Measurements from ENCODE around the gene HJURP. TPM values are rescaled to one million over a fixed set of nuclear protein-coding genes. Genes with fewer than 3 reads are reported as not detected.

HJURP gene
- total RNA-seq, 1 donor from 2014 or later: 9.4 TPM

- no peak for ATAC-seq
Observed at GRCh38 chr2:233830111-233830802, 24.1 kb downstream of the HJURP start.

DNA sequence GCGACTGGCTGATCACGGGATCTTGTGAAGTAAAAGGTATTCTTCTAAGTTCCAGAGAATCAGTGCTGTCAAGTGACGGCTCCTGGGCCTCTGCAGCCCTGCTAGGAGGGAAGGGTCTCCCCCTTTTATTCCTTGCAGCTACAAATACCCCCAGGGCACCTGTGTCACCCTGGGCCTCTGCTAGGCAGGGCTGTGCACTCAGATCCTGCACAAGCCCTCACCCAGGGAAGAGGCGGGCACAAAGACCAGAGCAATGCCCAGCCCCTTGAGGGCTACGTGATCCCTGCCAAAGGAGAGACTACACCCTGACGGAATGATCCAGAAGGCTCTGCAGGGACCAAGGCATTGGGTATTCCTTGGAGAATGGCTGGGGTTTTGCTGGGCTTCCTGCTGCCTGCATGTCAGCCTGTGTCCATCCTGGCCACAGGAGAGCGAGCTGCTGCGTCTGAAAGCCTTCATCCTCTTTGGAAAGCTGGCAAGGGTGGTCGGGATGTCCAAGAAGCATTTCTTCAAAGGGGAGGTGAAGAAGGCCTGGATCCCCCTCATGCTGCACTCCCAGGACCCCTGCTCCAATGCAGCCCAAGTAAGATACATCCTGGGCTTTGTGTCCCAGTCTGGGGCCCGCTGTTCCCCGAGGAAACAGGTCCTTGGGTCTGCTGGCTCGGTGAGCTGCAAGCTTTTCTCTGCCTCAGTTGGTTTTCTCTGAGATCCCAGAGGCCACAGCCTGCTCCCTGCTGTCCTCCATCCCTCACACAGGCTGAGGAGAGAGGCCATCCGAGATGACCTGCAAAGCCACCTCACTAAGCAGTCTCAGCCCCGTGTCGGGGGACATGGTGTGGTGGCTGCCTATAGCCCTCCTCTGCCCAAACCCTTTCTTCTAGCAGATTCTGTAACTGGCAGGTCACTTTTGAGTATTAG, 24.9 kb downstream of the HJURP start:
- peak; percentile 18 for ATAC-seq

DNA sequence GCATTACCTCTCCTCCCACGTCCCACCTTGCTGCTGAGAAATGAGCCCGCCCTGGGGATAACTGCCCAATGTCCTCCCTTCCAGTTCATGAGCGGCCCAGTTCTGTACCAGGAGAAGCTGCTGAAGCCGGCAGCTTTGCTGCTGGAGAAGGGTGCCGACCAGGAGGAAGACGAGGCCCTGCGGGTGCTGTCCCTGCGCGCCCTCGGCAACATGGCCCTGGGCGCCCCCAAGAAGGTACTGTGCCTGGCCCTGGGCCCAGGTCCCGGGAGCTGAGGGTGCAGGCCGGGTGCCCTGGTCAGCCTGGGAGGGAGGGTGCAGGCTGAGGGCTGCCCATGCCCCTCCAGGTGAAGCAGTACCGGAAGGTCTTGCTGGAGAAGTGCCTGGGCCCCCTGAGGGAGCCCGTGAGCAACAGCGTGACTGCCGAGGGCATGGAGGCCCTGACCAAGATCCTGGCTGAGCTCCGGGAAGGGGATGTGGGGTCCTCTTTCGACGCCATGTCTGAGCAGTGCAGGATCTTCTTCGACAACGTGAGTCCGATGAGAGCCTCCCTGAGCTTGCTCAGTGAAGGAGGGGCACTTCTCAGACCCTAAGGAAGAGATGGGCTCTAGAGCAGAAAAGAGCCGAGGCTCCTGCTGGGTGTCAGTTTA, 25.7 kb downstream of the HJURP start:
- peak; percentile 38 for ATAC-seq

DNA sequence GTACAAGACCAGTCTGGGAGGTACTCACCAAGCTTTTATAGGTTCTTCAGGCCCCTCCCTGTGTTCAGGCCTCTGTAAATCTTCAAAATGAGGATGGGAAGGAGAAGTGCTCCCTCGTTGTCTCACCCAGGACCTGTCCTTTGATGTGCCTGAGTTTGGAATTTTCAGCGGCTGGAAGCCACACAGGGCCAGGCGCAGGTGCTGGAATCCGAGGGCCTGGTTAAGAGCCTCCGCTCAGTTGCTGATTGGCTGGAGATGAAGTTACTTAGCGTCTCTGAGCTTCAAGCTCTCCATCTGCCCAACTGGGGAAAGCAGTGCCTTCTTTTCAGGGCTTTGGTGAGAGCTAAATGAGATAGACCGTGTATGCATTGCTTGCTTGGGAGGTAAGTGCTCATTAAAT, 30.0 kb downstream of the HJURP start:
- ATAC-seq: no peak

- no peak for ATAC-seq
Observed at GRCh38 chr2:233823731-233824121, 30.6 kb downstream of the HJURP start.

DNA sequence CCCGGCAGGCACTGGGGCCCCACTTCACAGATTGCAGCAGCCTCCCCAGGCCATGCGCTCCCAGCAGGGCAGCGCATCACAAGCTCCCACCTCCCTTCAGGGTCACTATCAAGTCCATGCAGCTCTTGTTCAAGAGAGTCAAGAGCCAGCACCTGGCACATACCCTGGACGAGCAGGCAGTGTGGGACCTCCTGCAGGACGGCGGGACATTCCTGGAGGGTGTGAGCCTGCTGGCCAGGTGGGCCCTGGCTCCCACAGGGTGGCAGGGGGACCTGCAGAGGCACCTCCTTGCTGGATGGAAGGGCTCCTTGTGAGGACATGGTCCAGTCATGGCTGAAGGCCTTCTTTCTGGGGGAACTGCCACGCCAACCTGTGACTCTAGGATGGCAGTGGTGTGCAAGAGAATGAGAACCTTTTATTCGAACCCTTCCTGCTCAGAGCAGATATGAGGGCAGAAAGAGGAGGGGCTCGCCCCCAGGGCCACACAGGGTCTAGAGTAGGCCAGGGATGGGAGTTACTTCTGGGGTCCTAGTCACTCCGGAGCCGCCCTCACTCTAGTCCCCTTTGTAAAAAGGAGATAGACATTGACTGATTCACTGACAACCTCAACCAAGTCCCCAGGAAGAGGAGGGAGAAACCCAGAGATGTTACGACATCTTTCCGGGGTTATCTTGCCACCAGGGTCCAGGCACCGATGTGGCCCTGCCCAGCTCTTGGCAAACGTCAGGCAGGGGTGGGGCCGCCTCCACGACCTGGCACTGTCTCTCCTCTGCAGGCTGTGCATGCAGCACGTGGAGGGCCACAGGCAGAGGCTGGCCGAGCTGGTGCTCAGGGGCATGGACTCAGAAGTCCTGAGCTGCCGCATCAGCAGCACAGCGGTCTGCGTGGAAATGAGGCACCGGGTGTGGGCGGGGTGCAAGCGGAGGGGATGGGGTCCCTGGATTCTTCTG, 31.3 kb downstream of the HJURP start:
- ATAC-seq: peak; percentile 41

GRCh38 chr2:233822101-233822771, 32.1 kb downstream of the HJURP start:
- no peak for ATAC-seq

DNA sequence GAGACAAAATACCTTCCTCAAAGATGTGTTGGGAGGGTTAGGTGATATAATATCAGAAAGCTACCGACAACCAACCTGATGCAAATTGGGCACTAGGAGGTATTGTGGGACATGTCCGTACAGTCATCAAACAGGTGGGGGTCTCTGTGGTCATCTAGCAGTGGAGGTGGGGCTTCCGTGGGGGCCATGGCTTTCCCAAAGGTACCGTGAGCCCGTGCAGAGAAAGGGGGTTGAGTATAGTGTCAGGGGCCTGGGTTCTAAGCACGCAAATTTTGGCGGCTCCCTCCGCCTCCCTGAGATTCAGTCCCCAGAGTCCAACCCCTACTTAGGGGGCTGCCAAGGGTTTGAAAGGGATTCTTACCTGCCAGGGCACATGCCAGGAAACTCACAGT, 32.6 kb downstream of the HJURP start:
- ATAC-seq: no peak

DNA sequence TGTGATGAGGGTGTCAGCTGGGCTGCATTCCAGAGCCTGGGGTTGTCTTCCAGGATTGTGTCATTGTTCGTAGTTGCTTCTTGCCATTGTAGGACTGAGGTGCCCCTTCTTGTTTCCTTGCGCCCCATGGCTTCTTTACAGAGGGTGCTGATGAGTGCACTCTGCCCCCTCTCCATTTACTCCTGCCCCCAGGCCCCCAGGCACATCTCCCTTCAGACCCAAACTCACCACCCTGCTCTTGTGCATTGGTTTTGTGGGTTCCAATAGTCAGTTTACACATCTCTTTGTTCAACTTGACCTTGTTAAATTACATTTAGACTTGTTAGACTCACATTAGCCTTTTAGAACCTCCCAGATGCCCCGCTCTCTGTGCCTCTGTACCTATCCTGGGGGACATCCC, 33.1 kb downstream of the HJURP start:
- ATAC-seq: no peak

DNA sequence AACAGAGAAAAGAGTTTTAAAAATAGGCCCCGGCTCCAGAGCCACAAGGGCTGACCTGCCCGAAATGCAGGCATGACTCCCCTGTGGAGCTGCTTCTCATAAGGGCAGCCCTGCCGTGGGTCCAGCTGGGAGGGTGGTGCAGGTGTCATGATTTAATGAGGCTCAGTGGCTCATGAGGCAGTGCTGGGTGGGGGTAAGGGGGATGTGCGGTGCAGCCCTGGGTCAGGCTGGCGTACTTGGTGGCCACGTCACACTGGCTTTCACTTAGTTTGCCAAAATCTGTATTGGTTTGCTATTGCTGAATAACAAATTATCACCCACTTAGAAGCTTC, 33.6 kb downstream of the HJURP start:
- no peak for ATAC-seq

GRCh38 chr2:233819884-233820773, 34.2 kb downstream of the HJURP start:
- no peak for ATAC-seq

DNA sequence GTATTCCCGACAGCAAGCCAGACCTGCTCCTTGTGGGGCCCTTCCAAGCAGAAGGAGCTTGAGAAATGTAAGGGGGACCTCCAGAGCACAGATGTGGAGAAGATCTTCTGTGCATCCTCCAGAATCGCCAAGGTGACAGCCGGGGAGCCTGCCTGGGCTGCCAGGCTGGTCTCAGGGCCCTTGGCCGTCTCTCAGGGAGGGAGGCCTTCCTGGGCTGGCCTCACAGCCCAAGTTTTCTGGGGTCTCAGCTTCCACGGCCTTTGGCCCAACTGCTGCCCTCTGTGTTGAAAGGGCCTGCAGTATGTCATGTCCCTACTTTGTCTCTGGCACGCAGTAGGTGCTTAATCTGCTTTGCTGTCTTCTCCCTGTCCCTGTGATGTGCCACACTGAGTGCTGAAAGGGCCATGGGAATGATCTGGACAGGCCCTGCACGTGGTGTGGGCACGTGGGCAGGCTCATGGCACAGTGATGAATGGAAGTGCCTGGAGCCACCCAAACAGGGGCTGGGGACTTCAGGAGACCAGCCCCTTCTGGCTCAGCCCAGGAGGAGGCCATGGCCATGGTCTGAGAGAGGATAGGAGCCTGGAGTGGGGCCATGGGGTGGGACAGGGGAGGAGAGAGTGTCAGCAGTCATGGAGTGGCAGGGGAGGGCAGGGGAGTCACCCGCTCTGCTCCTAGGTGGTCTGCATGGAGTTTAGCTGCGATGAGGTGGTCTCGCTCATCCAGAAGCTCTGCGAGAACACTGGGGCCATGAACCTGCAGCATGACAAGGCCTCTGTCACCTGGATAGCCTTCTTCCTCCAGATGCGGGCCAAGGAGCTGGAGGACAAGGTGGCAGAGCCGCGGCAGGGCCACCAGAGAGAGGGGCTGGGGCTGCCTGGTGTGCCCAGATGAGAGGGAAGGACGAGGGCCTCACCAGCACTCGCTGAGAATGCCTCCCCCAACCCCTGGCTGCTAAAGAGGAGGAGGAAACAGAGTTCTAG, 35.4 kb downstream of the HJURP start:
- no peak for ATAC-seq

GRCh38 chr2:233817995-233818638, 36.2 kb downstream of the HJURP start:
- no peak for ATAC-seq

- ATAC-seq: no peak
Observed at GRCh38 chr2:233817361-233817911, 36.9 kb downstream of the HJURP start.

DNA sequence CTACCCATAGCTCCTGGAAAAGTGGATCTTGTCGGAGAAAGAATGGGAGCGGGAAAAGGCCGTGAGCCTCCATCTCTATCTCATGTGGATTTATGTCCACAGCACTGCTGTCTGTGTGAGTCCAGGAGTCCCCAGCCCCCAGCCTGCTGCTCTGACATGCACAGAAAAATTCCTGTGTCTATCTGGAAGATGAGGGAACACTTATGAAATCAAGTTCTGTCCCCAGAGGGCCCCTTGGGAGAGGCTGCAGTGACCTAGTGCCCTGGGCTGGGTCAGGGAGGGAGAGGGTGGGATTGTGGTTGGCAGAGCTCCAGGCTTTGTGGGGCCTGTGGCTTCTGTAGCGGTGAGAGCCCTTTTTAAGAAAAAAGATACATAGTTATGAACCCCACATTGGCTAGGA, 37.6 kb downstream of the HJURP start:
- no peak for ATAC-seq

DNA sequence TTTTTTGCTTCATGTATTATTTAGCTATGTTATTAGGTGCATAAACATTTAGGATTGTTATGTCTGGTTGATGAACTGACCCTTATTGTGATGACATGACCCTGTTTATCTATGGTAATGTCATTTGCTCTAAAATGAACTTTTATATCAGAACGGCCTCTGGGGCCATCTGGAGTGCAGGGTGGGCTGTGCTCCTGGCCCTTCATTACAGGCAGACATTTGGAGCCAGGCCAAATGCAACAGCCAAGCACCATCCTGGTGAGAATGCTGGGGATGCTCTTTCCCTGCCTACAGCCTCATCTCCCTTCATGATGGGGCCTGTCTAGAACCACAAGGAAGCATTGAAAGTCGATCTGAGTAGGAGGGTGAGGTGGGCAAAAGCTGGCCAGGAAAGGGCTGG, 38.0 kb downstream of the HJURP start:
- ATAC-seq: no peak

DNA sequence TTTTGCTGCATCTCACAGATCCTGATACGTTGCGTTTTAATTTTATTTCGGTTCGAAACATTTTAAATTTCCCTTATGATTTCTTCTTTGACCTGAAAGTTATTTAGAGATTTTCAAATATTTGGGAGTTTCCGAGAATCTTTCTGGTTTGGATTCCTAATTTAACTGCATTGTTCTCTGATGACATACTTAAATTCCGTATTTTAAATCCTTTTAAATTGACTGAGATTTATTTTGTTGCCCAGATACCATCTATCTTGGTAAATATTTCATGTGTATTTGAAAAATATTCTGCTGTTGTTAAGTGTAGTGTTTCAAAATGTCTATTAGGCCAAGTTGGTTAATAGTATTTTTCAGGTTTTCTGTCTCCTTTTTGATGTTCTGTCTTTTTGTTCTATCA, 38.5 kb downstream of the HJURP start:
- no peak for ATAC-seq

DNA sequence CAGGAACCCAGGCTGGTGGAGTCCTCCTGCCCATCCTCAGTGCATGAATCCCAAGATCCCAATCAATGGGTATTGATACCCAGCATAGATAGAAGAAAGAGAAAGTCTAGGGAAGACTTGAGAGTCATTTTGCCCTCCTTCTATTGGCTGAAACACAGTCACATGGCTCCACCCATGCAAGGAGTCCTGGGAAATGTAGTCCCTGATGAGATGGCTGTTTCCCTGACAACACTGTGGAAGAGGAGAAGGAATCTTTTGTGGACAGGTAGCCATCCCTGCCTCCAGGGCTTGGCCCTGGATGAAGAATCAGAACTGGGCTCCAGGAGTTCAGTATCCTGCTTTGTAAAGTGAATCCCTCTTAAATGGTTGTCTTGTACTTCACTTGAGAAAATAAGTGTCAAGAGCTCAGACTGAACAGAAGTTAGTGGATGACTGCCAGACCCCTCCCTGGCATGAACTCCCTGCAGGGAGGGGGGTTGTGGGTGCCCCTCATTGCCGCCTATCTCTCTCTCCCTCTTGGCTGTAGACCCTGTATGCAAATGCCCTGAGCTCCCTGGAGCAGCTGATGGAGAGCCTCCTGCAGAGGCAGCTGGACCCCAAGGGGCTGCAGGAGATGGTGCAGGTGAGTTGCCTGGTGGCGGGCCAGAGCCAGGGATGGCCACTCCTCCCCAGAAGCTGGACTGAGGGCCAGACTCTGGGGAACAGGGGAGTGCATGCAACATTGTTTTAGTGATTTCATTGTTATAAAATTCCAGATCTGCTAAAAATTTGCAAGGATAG, 40.1 kb downstream of the HJURP start:
- ATAC-seq: no peak
